GM12878 (cell line): Measurements from ENCODE around the gene TBC1D24. TPM values are rescaled to one million over a fixed set of nuclear protein-coding genes. Genes with fewer than 3 reads are reported as not detected.

ENCODE experiments used
- BACH1 ChIP-seq: fragments of 450-650 bp; IDR thresholded peaks from 2 replicates; pipeline ENCODE4 v1.6.1; 2017; ENCODE audit warnings: mild to moderate bottlenecking, borderline replicate concordance
- BCL11A ChIP-seq: IDR thresholded peaks from 2 replicates; pipeline ENCODE4 v1.6.1; 2011; ENCODE audit warnings: low read depth, low read length
- BHLHE40 ChIP-seq, 2 experiments: fragments of 450-650 bp in 1 of 2; IDR thresholded peaks; 2 replicates each; pipeline ENCODE4 v1.6.1; 2011 to 2017; ENCODE audit warnings: low read depth in 2 of 2, borderline replicate concordance in 1 of 2, improper control_type of control experiment in 1 of 2, low read length in 1 of 2, mild to moderate bottlenecking in 1 of 2
- CHD2 ChIP-seq: IDR thresholded peaks from 2 replicates; pipeline ENCODE4 v1.6.1; 2011; ENCODE audit warnings: low read depth, low read length, improper control_type of control experiment, borderline replicate concordance
- CUX1 ChIP-seq: IDR thresholded peaks from 2 replicates; pipeline ENCODE4 v1.6.1; 2012; ENCODE audit warnings: improper control_type of control experiment, low read depth, low read length; ENCODE audit not compliant: insufficient replicate concordance
- DPF2 ChIP-seq: fragments of 450-650 bp; IDR thresholded peaks from 2 replicates; pipeline ENCODE4 v1.6.1; 2017; ENCODE audit warnings: mild to moderate bottlenecking
- FOS ChIP-seq: IDR thresholded peaks from 3 replicates; pipeline ENCODE4 v1.6.1; 2011; ENCODE audit warnings: borderline replicate concordance; ENCODE audit not compliant: insufficient read length; ENCODE audit errors: extremely low read depth
- GATAD2B ChIP-seq: fragments of 450-650 bp; conservative IDR thresholded peaks from 2 replicates; pipeline ENCODE4 v1.6.1; 2017; ENCODE audit warnings: low read depth, mild to moderate bottlenecking, moderate library complexity
- HDGF ChIP-seq: fragments of 450-650 bp; IDR thresholded peaks from 2 replicates; pipeline ENCODE4 v1.6.1; 2016; ENCODE audit warnings: antibody characterized with exemption
- IKZF1 ChIP-seq: fragments of 450-650 bp; conservative IDR thresholded peaks from 2 replicates; pipeline ENCODE4 v1.6.1; 2017; ENCODE audit warnings: antibody characterized with exemption, mild to moderate bottlenecking
- IRF4 ChIP-seq: IDR thresholded peaks from 2 replicates; pipeline ENCODE4 v1.6.1; 2011; ENCODE audit warnings: low read depth, low read length
- MTA2 ChIP-seq: fragments of 450-650 bp; IDR thresholded peaks from 2 replicates; pipeline ENCODE4 v1.6.1; 2016; ENCODE audit warnings: low read depth, mild to moderate bottlenecking, moderate library complexity
- NR2F1 ChIP-seq: fragments of 450-650 bp; conservative IDR thresholded peaks from 2 replicates; pipeline ENCODE4 v1.6.1; 2017; ENCODE audit warnings: mild to moderate bottlenecking
- PAX5 ChIP-seq: IDR thresholded peaks from 2 replicates; pipeline ENCODE4 v1.6.1; 2011; ENCODE audit warnings: low read depth, low read length, borderline replicate concordance
- RB1 ChIP-seq: fragments of 450-650 bp; formaldehyde crosslinking; IDR thresholded peaks from 2 replicates; pipeline ENCODE4 v1.6.1; 2017; ENCODE audit warnings: mild to moderate bottlenecking, borderline replicate concordance
- RELB ChIP-seq: fragments of 450-650 bp; IDR thresholded peaks from 2 replicates; pipeline ENCODE4 v1.6.1; 2017; ENCODE audit warnings: low read depth, mild to moderate bottlenecking, moderate library complexity
- SMARCA5 ChIP-seq: fragments of 450-650 bp; IDR thresholded peaks from 2 replicates; pipeline ENCODE4 v1.6.1; 2017; ENCODE audit warnings: mild to moderate bottlenecking
- SP1 ChIP-seq: IDR thresholded peaks from one replicate; pipeline ENCODE4 v1.6.1; 2011; ENCODE audit warnings: low read depth, low read length
- TCF3 ChIP-seq: IDR thresholded peaks from 2 replicates; pipeline ENCODE4 v1.6.1; 2012; ENCODE audit warnings: low read depth, mild to moderate bottlenecking, low read length, borderline replicate concordance; ENCODE audit not compliant: insufficient read depth
- ZBTB40 ChIP-seq: fragments of 450-650 bp; IDR thresholded peaks from 2 replicates; pipeline ENCODE4 v1.6.1; 2016; ENCODE audit warnings: mild to moderate bottlenecking, moderate library complexity, borderline replicate concordance
- polyA plus RNA-seq, 11 experiments: library from polyadenylated mRNA; depleted of rRNA in 4 of 11; unstranded in 6 of 11; stranded (reverse) in 5 of 11; fragments of >200 nt; fragmentation: Nextera tagmentation in 4 of 11; fragmentation: Illumina TruSeq in 1 of 11; extraction: Ambion mirVana in 4 of 11; extraction: Trizol in 1 of 11; gene quantifications; 1 replicate in 1 of 11; 2 replicates in 10 of 11; pipeline versions ENCODE4 v1.2.1 to v1.2.3, GENCODE V29; 2011 to 2016; ENCODE audit warnings: inconsistent platforms in 2 of 11, missing spikeins in 2 of 11, low read depth in 1 of 11
- total RNA-seq, 4 experiments: library from RNA; depleted of rRNA in 3 of 4; stranded (reverse); fragments of >200 nt in 3 of 4; fragmentation: Illumina TruSeq in 1 of 4; extraction: Trizol in 1 of 4; gene quantifications; 2 replicates each; pipeline versions ENCODE4 v1.2.1 to v1.2.3, GENCODE V29; 2013 to 2021

TBC1D24 gene
- total and polyA plus RNA-seq, 10 of the 15 experiments (the other 5 are each of a cell fraction or from before 2014, with no cell fraction given) = 1.1 to 9.6 (median 4.5) TPM

- TF ChIP-seq ZBTB40 (no peak), RELB (peak; percentile 52; the same call in 1 of the 2 replicates), NR2F1 (peak; percentile 70), MTA2 (peak; percentile 76), SP1 (peak; percentile 52), CHD2 (peak; percentile 80), BACH1 (peak; percentile 69; the same call in 1 of the 2 replicates), FOS (no peak), IRF4 (0 out of 2 replicates have a peak, but pooled peaks have one; percentile 29), BHLHE40 (IDR thresholded peaks at IDR 0.05; ENCODE audit: borderline replicate concordance in 1 of 2, low read depth in 2 of 2, low read length in 1 of 2) (peak in 1 of 2 experiments; percentile 75; a peak in 2 of 4 replicates), TCF3 (peak; percentile 92), GATAD2B (peak; percentile 95), CUX1 (no peak), RB1 (peak; percentile 34; the same call in 1 of the 2 replicates), SMARCA5 (0 out of 2 replicates have a peak, but pooled peaks have one; percentile 26), PAX5 (peak; percentile 85), HDGF (peak; percentile 66; the same call in 1 of the 2 replicates), DPF2 (peak; percentile 77), IKZF1 (peak; percentile 89), BCL11A (peak; percentile 59; the same call in 1 of the 2 replicates)
Measured at GRCh38 chr16:2468725-2469398, 6.1 kb upstream of the TBC1D24 start (continued).
